ENCODE results near the gene PTPRZ1. TPM values are rescaled to one million over a fixed set of nuclear protein-coding genes. Genes with fewer than 3 reads are reported as not detected.

PTPRZ1 gene
- total RNA-seq, 2 donors from 2014 or later = 2.6 to 3.0 TPM

DNA sequence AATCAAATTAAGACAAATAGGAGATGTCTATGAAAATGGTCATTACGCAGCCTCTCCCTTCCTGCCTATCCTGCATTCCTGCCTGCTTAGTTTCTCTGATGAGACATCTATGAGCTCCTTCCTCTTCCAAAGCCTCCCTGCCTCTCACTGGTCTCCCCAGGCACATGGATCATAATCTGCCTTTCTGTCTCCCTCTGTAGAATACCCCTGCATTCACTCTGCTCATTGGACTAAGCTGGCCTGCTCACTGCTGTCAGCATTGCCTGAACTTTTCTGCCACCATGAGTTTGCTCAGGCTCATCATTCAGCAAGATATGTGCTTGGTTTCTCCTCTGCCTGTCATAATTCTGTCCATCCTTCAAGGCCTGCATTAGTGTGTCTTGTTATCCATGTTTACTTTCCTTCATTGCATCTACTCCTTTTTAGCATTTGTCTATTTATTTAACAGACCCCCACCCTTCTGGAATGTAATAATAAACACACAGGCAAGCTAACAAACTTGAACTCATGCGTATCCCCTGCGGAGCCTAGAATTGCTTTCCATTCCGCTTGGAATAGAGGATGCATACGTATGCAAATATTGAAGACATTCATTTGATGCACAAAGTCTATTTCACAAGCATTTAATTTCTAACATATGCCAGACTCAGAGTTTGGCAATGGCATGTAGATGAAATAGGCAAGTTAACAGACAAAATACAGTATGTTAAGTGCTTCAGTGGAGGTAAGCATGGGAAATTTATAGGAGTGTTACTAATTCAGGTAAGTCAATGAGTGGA, 88.3 kb downstream of the PTPRZ1 start:
- no peaks in the 10 kb centered on the region for H3K9me3 ChIP-seq
- no peak for DNase-seq (ENCODE audit: low spot score)
- H3K36me3 ChIP-seq = no peaks in the 10 kb centered on the region
- TF ChIP-seq CTCF (IDR thresholded peaks at IDR 0.05) = no peak
- no peaks in the 10 kb centered on the region for H3K27me3 ChIP-seq
- H3K4me3 ChIP-seq = no peak overlapping the region
- no peaks in the 10 kb centered on the region for H3K4me1 ChIP-seq
- H3K27ac ChIP-seq = no peak overlapping the region

GRCh38 chr7:121966276-121966934, 93.4 kb downstream of the PTPRZ1 start:
- no peaks in the 10 kb centered on the region for H3K36me3 ChIP-seq
- H3K27me3 ChIP-seq = no peaks in the 10 kb centered on the region
- TF ChIP-seq CTCF (IDR thresholded peaks at IDR 0.05) = no peak
- DNase-seq (ENCODE audit: low spot score) = no peak
- no peaks in the 10 kb centered on the region for H3K9me3 ChIP-seq
- no peak overlapping the region for H3K4me3 ChIP-seq
- no peaks in the 10 kb centered on the region for H3K4me1 ChIP-seq
- no peak overlapping the region for H3K27ac ChIP-seq

- Histone ChIP-seq H3K27ac (no peak overlapping the region), H3K27me3 (no peaks in the 10 kb centered on the region)
Measured at GRCh38 chr7:121966935-121967332, 94.0 kb downstream of the PTPRZ1 start.

GRCh38 chr7:121985476-121986030, 112.6 kb downstream of the PTPRZ1 start:
- DNase-seq (ENCODE audit: low spot score) = no peak
- H3K4me3 ChIP-seq = no peak overlapping the region
- H3K36me3 ChIP-seq = no peaks in the 10 kb centered on the region
- no peaks in the 10 kb centered on the region for H3K4me1 ChIP-seq
- H3K9me3 ChIP-seq = no peaks in the 10 kb centered on the region
- no peaks in the 10 kb centered on the region for H3K27me3 ChIP-seq
- TF ChIP-seq CTCF (IDR thresholded peaks at IDR 0.05) = no peak
- no peak overlapping the region for H3K27ac ChIP-seq

More at GRCh38 chr7:121966935-121967332, 94.0 kb downstream of the PTPRZ1 start:
- no peak for DNase-seq (ENCODE audit: low spot score)
- no peak for TF ChIP-seq CTCF (IDR thresholded peaks at IDR 0.05)
- no peak overlapping the region for H3K4me3 ChIP-seq
- no peaks in the 10 kb centered on the region for H3K9me3 ChIP-seq
- no peaks in the 10 kb centered on the region for H3K4me1 ChIP-seq
- no peaks in the 10 kb centered on the region for H3K36me3 ChIP-seq

DNA sequence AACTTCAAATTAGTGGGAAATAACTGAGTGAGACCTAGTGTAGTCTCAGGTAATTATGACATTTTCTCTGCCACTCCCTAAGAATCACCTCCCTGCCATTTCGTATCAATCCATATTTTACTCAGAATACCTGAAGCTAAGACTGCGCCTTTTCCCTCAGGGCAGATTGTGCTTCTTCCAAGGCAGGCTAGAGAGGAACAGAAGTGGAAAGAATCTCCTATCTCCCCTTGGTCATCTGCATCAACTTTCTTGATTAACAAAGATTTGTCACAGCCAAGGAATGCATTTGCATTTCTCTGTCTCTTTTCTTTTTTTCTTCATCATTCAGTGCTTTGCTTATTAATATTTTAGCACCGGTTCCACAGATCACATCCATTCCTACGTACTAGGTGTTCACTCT, 119.1 kb downstream of the PTPRZ1 start:
- no peaks in the 10 kb centered on the region for H3K27me3 ChIP-seq
- no peak overlapping the region for H3K4me3 ChIP-seq
- no peaks in the 10 kb centered on the region for H3K36me3 ChIP-seq
- no peak for TF ChIP-seq CTCF (IDR thresholded peaks at IDR 0.05)
- H3K4me1 ChIP-seq = no peaks in the 10 kb centered on the region
- DNase-seq (ENCODE audit: low spot score) = no peak
- no peaks in the 10 kb centered on the region for H3K9me3 ChIP-seq
- H3K27ac ChIP-seq = no peak overlapping the region

All from right atrium auricular region (tissue), 2 donors.